ENCODE results near the gene ZNF280B. TPM values are rescaled to one million over a fixed set of nuclear protein-coding genes. Genes with fewer than 3 reads are reported as not detected.
"Not testable (repeated sequence)": the region's sequence is repeated elsewhere in the genome, so short reads cannot be mapped to it uniquely, and the experiment has no call there.

The ZNF280B gene
- total RNA-seq, 4 donors from 2014 or later: 0.08 to 0.19 (median 0.18) TPM; not detected in 1

DNA sequence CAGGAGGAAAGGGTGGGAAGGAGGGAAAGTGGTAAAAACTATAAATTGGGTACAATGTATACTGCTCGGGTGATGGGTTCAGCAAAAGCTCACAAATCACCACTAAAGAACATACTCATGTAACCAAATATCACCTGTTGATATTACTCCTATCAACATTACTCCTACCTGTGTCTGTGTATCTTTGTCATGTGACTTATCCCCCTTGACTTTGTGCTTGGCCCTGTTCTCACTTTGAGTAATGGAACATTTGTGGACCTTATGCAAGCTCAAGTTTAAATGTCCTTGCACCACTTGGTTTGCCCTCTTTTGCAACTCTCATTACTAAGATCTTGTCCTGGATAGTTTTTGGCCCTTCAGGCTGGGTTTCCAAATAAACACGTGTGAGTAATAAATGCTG, 39.0 kb downstream of the ZNF280B start:
- Histone ChIP-seq H3K4me1 (no peaks in the 10 kb centered on the region), H3K27ac (no peak overlapping the region)
- intact Hi-C loops (cut with DNase I): no loop called here

GRCh38 chr22:22468794-22469469, 39.6 kb downstream of the ZNF280B start:
- intact Hi-C loops (cut with DNase I); H3K36me3 ChIP-seq; H3K4me3 ChIP-seq; DNase-seq; H3K27ac ChIP-seq; H3K4me1 ChIP-seq: not testable (repeated sequence)
- Histone ChIP-seq H3K27me3 (peaks cover 0 to 24% (median 0%) of the 10 kb centered on the region in 4 donors), H3K9me3 (peaks cover 0 to 16% (median 0%) of the 10 kb centered on the region in 3 donors)
- WGBS, 2 donors: 84 to 88% methylated on average over 10 to 11 of the region's 11 CpGs

More for the DNA sequence above, 39.0 kb downstream of the ZNF280B start:
- no peak for DNase-seq
- TF ChIP-seq CTCF (IDR thresholded peaks at IDR 0.05): no peak
- Histone ChIP-seq H3K4me3 (no peak overlapping the region), H3K9me3 (peaks cover 0 to 16% (median 0%) of the 10 kb centered on the region in 3 donors), H3K27me3 (peaks cover 0 to 18% (median 0%) of the 10 kb centered on the region in 4 donors), H3K36me3 (no peaks in the 10 kb centered on the region)
- 69 to 82% methylated on average over 2 of the region's 2 CpGs for WGBS, 2 donors

- WGBS, 2 donors: 50 to 76% methylated on average over 1 of the region's 1 CpG
- no peaks in the 10 kb centered on the region for H3K36me3 ChIP-seq
- no peaks in the 10 kb centered on the region for H3K4me1 ChIP-seq
- intact Hi-C loops (cut with DNase I): no loop called here
- no peak for TF ChIP-seq CTCF (IDR thresholded peaks at IDR 0.05)
- no peak for TF ChIP-seq POLR2A (IDR thresholded peaks at IDR 0.05)
- no peak for DNase-seq
- H3K27ac ChIP-seq: no peak overlapping the region
- H3K9me3 ChIP-seq: peaks cover 0 to 16% (median 0%) of the 10 kb centered on the region in 3 donors
- peaks cover 0 to 42% (median 0%) of the 10 kb centered on the region in 4 donors for H3K27me3 ChIP-seq
- H3K4me3 ChIP-seq: no peak overlapping the region
Observed at GRCh38 chr22:22467112-22467511, 41.4 kb downstream of the ZNF280B start.

- no peak overlapping the region for H3K4me3 ChIP-seq
- H3K4me1 ChIP-seq: no peaks in the 10 kb centered on the region
- no peak for DNase-seq
- intact Hi-C loops (cut with DNase I): no loop called here
- 43 to 63% methylated on average over 1 of the region's 1 CpG for WGBS, 2 donors
- H3K27ac ChIP-seq: no peak overlapping the region
- no peaks in the 10 kb centered on the region for H3K36me3 ChIP-seq
- peaks cover 0 to 52% (median 0%) of the 10 kb centered on the region in 4 donors for H3K27me3 ChIP-seq
- H3K9me3 ChIP-seq: peaks cover 0 to 16% (median 0%) of the 10 kb centered on the region in 3 donors
- TF ChIP-seq CTCF (IDR thresholded peaks at IDR 0.05): no peak
- TF ChIP-seq POLR2A (IDR thresholded peaks at IDR 0.05): no peak
Observed at GRCh38 chr22:22465782-22466181, 42.8 kb downstream of the ZNF280B start.

DNA sequence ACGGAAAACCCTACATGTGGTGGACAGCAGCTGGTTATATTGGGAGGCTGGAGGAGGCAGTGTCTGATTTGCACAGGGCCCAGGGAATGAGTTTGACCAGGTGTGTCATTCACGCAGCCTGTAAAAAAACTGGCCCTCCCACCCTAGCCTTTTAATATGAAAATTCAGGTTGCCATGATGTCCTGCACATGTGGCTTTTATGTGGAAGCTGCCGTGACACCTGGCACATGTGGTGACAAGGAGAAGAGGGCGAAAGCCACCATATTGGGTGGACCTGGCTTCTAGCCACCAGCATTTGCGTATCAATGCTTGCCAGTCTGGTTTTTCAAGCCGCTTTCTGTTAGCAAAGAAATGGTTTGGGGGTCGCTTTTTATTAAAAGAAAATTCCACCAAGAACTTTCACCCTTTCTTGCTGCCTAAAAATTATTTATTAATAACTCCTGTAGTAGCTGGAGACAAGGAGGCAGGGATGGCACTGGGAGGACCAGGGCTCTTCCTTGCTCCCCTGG, 43.4 kb downstream of the ZNF280B start:
- Histone ChIP-seq H3K36me3 (no peaks in the 10 kb centered on the region), H3K9me3 (peaks cover 0 to 19% (median 2%) of the 10 kb centered on the region in 3 donors), H3K27ac (no peak overlapping the region), H3K4me3 (no peak overlapping the region), H3K4me1 (no peaks in the 10 kb centered on the region), H3K27me3 (peaks cover 0 to 56% (median 0%) of the 10 kb centered on the region in 4 donors)
- TF ChIP-seq CTCF (IDR thresholded peaks at IDR 0.05) (no peak), POLR2A (IDR thresholded peaks at IDR 0.05) (no peak)
- no peak for DNase-seq
- 54 to 63% methylated on average over 7 of the region's 7 CpGs for WGBS, 2 donors
- intact Hi-C loops (cut with DNase I): no loop called here
